HEK293T (cell line): ENCODE data around the gene FUZ.

Experiments used
- CTCF ChIA-PET: fragments of 350-600 bp; formaldehyde crosslinking; extraction: SDS; loops from one replicate; lab custom pipeline; 2021; ENCODE audit warnings: antibody characterized with exemption, inconsistent platforms; lab: Yijun Ruan, JAX
- POLR2A ChIA-PET: fragments of 350-600 bp; formaldehyde crosslinking; extraction: SDS; loops from one replicate; lab custom pipeline; 2020; ENCODE audit warnings: antibody characterized with exemption, inconsistent platforms; lab: Yijun Ruan, JAX
- DNase-seq: peaks from one replicate; pipeline ENCODE4 v3.0.0; 2012; ENCODE audit warnings: mixed read lengths; ENCODE audit errors: extremely low spot score
- ARNT ChIP-seq: fragments of 450-650 bp; IDR thresholded peaks from 2 replicates; pipeline ENCODE4 v1.6.1; 2017; ENCODE audit warnings: mild to moderate bottlenecking
- BHLHE40 ChIP-seq: fragments of 450-650 bp; IDR thresholded peaks from 2 replicates; pipeline ENCODE4 v1.6.1; 2016; ENCODE audit warnings: mild to moderate bottlenecking, moderate library complexity, borderline replicate concordance
- CTBP1 ChIP-seq: fragments of 450-650 bp; IDR thresholded peaks from 2 replicates; pipeline ENCODE4 v1.6.1; 2016; ENCODE audit warnings: borderline replicate concordance
- ELF4 ChIP-seq: fragments of 450-650 bp; IDR thresholded peaks from 2 replicates; pipeline ENCODE4 v1.6.1; 2017; ENCODE audit warnings: antibody characterized with exemption
- FOXA1 ChIP-seq: fragments of 450-650 bp; IDR thresholded peaks from 2 replicates; pipeline ENCODE4 v1.6.1; 2016; ENCODE audit warnings: mild to moderate bottlenecking
- FOXK2 ChIP-seq: fragments of 450-650 bp; IDR thresholded peaks from 2 replicates; pipeline ENCODE4 v1.6.1; 2016; ENCODE audit warnings: mild to moderate bottlenecking
- FOXM1 ChIP-seq: fragments of 450-650 bp; IDR thresholded peaks from 2 replicates; pipeline ENCODE4 v1.6.1; 2017; ENCODE audit warnings: mild to moderate bottlenecking, borderline replicate concordance
- HDGF ChIP-seq: fragments of 450-650 bp; IDR thresholded peaks from 2 replicates; pipeline ENCODE4 v1.6.1; 2017; ENCODE audit warnings: antibody characterized with exemption, borderline replicate concordance
- L3MBTL2 ChIP-seq: fragments of 450-650 bp; conservative IDR thresholded peaks from 2 replicates; pipeline ENCODE4 v1.6.1; 2016; ENCODE audit warnings: mild to moderate bottlenecking
- LEF1 ChIP-seq: fragments of 450-650 bp; IDR thresholded peaks from 2 replicates; pipeline ENCODE4 v1.6.1; 2017; ENCODE audit warnings: mild to moderate bottlenecking, borderline replicate concordance
- NFRKB ChIP-seq: fragments of 450-650 bp; IDR thresholded peaks from 2 replicates; pipeline ENCODE4 v1.6.1; 2016; ENCODE audit warnings: mild to moderate bottlenecking, moderate library complexity
- SP1 ChIP-seq: fragments of 450-650 bp; IDR thresholded peaks from 2 replicates; pipeline ENCODE4 v1.6.1; 2017
- SUZ12 ChIP-seq: fragments of 450-650 bp; IDR thresholded peaks from 2 replicates; pipeline ENCODE4 v1.6.1; 2016; ENCODE audit warnings: mild to moderate bottlenecking
- TARDBP ChIP-seq: fragments of 450-650 bp; IDR thresholded peaks from 2 replicates; pipeline ENCODE4 v1.6.1; 2016
- ZNF384 ChIP-seq: fragments of 450-650 bp; IDR thresholded peaks from 2 replicates; pipeline ENCODE4 v1.6.1; 2016
- TF ChIP-seq, protein P1 (sequence below): fragments of 450-650 bp; IDR thresholded peaks from 2 replicates; pipeline ENCODE4 v1.6.1; 2016

Gene FUZ

DNA sequence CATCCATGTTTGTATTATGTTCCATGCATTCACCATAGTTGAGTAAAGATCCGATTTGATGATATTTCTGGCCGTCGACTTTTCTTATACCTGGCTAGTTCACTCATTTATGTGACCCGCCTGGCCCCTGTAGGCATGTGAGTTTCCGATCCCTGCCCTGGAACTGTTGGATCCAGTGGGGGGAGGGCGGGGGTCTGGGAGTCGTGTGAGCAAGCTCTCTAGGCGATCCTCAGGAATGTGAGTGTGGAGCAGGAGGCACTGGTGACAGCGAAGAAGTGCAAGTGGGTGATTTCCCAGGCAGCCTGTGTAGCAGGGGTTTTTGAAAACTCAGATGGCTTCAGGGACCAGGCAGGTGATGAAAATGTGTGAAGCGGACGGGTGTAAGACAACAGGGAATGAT, 27.2 kb upstream of the FUZ start:
- POLR2A ChIA-PET = no interaction called here
- CTCF ChIA-PET = no interaction called here
- DNase-seq = no peak
- TF ChIP-seq ELF4 (no peak), HDGF (no peak), SP1 (no peak), CTBP1 (no peak), TARDBP (no peak), LEF1 (no peak)

DNA sequence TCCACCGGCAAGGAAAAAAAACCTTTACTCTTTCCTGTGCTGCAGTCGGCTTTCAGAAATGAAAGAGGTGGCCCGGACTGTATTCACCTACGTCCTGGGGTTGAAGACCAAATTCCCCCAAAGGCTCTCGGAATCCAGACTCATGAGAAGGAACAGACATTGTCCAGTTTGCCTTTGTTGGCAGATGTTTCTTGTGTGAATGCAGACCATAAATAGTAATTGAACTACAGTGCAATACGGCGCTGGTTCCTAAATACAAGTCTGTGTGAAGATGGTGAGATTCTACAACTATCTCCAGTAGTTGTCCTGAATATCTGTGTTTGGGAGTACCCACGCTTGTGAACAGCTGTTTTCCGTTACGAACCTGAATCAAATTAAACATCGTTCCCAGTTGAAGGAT, 26.6 kb upstream of the FUZ start:
- no peak for DNase-seq
- POLR2A ChIA-PET = no interaction called here
- CTCF ChIA-PET = no interaction called here
- TF ChIP-seq BHLHE40 (no peak), NFRKB (no peak), ZNF384 (no peak), FOXM1 (no peak)

GRCh38 chr19:49838885-49839588, 25.9 kb upstream of the FUZ start:
- ChIA-PET CTCF (no interaction called here), POLR2A (no interaction called here)
- no peak for DNase-seq
- TF ChIP-seq LEF1 (no peak), TARDBP (no peak), CTBP1 (no peak), SUZ12 (no peak)

DNA sequence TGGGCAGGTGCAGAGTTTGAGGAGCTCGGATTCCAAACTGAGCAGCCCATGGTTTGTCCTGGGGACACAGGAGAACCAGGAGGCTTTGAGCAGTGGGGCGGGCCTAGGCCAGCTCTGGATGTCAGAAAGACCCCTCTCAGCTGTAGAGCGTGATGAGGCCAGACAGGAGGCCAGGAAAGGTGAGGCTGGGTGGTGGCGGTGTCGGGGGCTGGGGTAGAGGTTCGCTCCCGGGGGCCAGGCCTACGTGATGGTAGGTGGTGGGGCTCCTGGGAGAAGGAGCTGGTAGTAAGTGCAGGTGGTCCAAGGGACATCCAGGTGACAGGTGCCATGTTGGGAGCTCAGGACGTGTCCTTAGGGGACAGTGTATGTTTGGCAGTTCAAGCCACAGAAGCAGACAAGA, 24.3 kb upstream of the FUZ start:
- TF ChIP-seq NFRKB = no peak
- no peak for TF ChIP-seq HDGF
- TF ChIP-seq, protein P1, sequence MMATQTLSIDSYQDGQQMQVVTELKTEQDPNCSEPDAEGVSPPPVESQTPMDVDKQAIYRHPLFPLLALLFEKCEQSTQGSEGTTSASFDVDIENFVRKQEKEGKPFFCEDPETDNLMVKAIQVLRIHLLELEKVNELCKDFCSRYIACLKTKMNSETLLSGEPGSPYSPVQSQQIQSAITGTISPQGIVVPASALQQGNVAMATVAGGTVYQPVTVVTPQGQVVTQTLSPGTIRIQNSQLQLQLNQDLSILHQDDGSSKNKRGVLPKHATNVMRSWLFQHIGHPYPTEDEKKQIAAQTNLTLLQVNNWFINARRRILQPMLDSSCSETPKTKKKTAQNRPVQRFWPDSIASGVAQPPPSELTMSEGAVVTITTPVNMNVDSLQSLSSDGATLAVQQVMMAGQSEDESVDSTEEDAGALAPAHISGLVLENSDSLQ = no peak
- no peak for TF ChIP-seq L3MBTL2
- no peak for TF ChIP-seq CTBP1
- no peak for TF ChIP-seq FOXA1
- TF ChIP-seq ARNT = no peak
- no peak for TF ChIP-seq SUZ12
- no peak for TF ChIP-seq ELF4
- no peak for TF ChIP-seq SP1
- no peak for TF ChIP-seq LEF1
- no peak for TF ChIP-seq FOXM1
- TF ChIP-seq FOXK2 = no peak
- no peak for TF ChIP-seq BHLHE40
- TF ChIP-seq TARDBP = no peak
- ChIA-PET CTCF (no interaction called here), POLR2A (interaction anchor here (0.7 kb wide), 1 partner anchor 12 kb away, joined by 3 read pairs; no protein-coding TSS in a partner anchor)
- no peak for DNase-seq

DNA sequence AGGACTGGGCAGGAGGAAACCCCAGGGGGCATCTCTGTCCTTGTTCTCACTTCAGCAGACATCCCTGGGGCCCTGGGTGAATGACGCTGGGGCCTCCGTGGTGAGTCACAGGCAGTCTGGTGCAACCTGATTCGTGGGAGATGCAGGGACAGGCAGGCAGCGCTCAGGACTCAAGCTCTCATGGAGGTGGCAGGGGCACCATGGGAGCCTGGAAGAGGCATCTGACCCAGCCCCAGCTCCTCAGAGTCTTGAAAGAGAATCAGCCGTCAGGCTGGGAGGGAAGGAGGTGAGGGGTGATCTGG, 23.9 kb upstream of the FUZ start:
- ChIA-PET POLR2A (interaction anchor here (0.7 kb wide), 1 partner anchor 11 kb away, joined by 3 read pairs; no protein-coding TSS in a partner anchor), CTCF (no interaction called here)
- TF ChIP-seq SUZ12 (no peak), FOXA1 (no peak), TARDBP (no peak), NFRKB (no peak), FOXM1 (no peak), ELF4 (no peak), LEF1 (no peak), ARNT (no peak), FOXK2 (no peak), ZNF384 (no peak), HDGF (no peak), BHLHE40 (no peak), SP1 (no peak), L3MBTL2 (no peak)
- TF ChIP-seq, protein P1 = no peak
- no peak for DNase-seq

DNA sequence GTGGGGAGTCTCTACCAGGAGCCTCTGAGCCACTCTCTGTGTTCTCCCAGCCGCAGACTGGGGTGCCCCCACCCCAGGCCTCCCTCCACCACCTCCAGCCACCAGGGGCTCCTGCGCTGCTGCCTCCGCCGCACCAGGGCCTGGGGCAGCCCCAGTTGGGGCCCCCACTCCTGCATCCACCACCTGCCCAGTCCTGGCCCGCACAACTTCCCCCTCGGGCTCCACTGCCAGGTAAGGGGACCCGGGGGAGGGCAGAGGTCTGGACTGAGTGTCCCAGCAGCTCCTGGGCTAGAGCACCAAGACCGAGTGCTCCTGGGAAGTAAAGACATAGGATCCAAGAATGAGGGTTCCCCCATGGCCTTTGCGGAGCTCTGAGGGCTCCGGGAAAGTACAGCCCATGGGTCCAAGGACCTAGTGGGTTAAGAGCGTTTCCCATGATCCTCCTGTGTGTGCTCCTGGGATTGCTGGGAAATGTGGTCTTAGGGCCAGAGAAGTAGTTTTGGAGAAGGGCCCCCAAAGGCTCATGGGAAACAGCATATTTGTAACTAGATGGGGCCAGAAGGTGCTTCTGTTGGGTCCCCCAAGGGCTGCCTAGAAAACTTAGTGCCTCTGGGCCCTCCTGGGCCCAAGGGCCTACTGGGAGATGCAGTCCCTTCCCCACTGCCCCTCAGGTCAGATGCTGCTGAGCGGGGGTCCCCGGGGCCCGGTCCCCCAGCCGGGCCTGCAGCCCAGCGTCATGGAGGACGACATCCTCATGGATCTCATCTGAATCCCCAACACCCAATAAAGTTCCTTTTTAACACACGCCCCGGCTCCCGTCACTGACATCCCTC, 23.3 kb upstream of the FUZ start:
- POLR2A ChIA-PET = interaction anchor here (0.7 to 1.6 kb wide), 2 partner anchors 8 to 11 kb away, joined by 3 read pairs; no protein-coding TSS in a partner anchor
- CTCF ChIA-PET = no interaction called here
- TF ChIP-seq, protein P1 = no peak
- no peak for TF ChIP-seq LEF1
- TF ChIP-seq CTBP1 = no peak
- no peak for TF ChIP-seq FOXM1
- TF ChIP-seq ARNT = no peak
- no peak for TF ChIP-seq FOXK2
- TF ChIP-seq SUZ12 = no peak
- no peak for TF ChIP-seq ZNF384
- no peak for TF ChIP-seq FOXA1
- TF ChIP-seq SP1 = no peak
- TF ChIP-seq BHLHE40 = no peak
- TF ChIP-seq NFRKB = no peak
- TF ChIP-seq ELF4 = no peak
- DNase-seq = no peak
